AG04449 (cell line): ENCODE measurements around the gene RADIL.

ENCODE experiments used
- CTCF ChIA-PET: fragments of 350-600 bp; formaldehyde crosslinking; extraction: SDS; loops from one replicate; lab custom pipeline; 2021; ENCODE audit warnings: antibody characterized with exemption; lab: Yijun Ruan, JAX
- POLR2A ChIA-PET: fragments of 400-600, 350-600 bp; formaldehyde crosslinking; extraction: SDS; loops from one replicate; lab custom pipeline; 2020; ENCODE audit warnings: antibody characterized with exemption, inconsistent platforms; lab: Yijun Ruan, JAX
- DNase-seq: peaks from one replicate; pipeline ENCODE4 v3.0.0-alpha.2; 2010; ENCODE audit warnings: low read depth, low spot score
- H3K4me3 ChIP-seq: 2 replicates; pipeline ENCODE4 v1.5.1; 2011; ENCODE audit warnings: low read depth, mild to moderate bottlenecking, control low read depth, low read length
- CTCF ChIP-seq: IDR thresholded peaks from one replicate; pipeline ENCODE4 v1.5.1; 2011; ENCODE audit warnings: mild to moderate bottlenecking, moderate library complexity, low read length, control low read depth, inconsistent platforms; ENCODE audit not compliant: insufficient read depth; ENCODE audit errors: missing control alignments

Gene RADIL

GRCh38 chr7:4850262-4850795 is 33.2 kb downstream of the RADIL start:
- ChIA-PET CTCF (interaction anchor here (1.0 to 2.0 kb wide), 2 partner anchors 19 to 33 kb away, joined by 3 to 6 read pairs; partner anchors contain the start of gene RADIL), POLR2A (no interaction called here)
- no peak for DNase-seq
- H3K4me3 ChIP-seq, result no peak overlapping the region
- no peak for TF ChIP-seq CTCF

DNA sequence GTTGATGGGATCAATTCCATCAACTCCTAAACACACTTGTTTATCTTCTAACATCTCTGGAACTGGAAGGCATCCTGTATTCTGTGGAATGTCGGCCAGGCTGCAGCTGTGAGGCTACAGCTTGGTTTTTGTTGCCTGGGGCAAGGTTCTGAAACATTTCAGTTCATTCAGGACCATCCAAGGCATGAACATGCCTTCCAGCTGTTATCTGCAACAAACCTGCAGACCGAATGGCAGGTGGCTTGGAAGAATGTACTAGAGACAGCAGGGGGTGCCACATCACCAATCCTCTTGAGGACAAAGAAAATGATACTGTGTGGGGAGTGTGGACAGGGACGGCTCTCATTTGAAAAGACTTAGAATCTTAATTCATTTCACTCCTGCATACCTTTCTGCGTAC is 34.1 kb downstream of the RADIL start:
- DNase-seq, result no peak
- no peak for TF ChIP-seq CTCF
- POLR2A ChIA-PET, result no interaction called here
- CTCF ChIA-PET, result interaction anchor here (1.5 to 2.0 kb wide), 3 partner anchors 21 to 57 kb away, joined by 3 to 7 read pairs (median 6); partner anchors contain the start of gene RADIL
- no peak overlapping the region for H3K4me3 ChIP-seq

- no peak overlapping the region for H3K4me3 ChIP-seq
- TF ChIP-seq CTCF, result peak; percentile 6
- POLR2A ChIA-PET, result no interaction called here
- CTCF ChIA-PET, result no interaction called here
- DNase-seq, result no peak
Observed at GRCh38 chr7:4845740-4846142, 37.8 kb downstream of the RADIL start.

DNA sequence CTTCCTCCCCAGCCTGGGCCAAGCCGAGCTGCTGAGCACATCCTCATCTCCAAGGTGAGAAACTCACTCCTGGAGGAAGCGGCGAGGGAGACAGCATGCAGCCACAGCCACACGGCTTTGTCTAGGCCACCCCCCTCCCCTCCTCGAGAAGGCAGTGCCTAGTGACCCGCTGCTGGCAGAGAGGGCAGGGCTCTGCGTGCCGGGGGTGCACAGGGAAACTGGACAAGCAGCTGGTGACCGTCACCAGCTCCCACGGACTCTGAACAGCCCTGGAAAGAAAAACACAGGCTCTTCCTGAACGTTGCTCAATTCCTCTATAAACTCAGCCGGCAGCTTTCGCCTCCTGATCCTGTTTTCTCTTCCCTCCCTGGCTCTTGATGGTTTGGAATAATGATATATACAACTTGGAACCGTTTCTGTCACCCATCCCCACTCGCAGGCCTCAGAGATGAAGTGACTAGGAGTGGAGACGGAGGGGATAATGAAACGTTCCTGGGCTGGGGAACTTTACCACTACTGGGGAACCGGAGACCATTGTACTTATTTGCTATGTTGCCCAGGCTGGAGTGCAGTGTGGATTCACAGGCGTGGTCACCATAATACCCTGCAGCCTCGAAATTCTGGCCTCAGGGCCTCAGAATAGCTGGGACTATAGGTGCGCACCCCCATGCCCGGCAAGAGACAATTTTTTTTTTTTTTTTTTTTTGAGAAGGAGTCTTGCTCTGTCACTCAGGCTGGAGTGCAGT is 41.0 kb downstream of the RADIL start:
- no peak for TF ChIP-seq CTCF
- CTCF ChIA-PET, result interaction anchor here (1.3 kb wide), 1 partner anchor 12 kb away, joined by 7 read pairs; no protein-coding TSS in a partner anchor
- no peak for DNase-seq
- H3K4me3 ChIP-seq, result no peak overlapping the region
- POLR2A ChIA-PET, result no interaction called here

DNA sequence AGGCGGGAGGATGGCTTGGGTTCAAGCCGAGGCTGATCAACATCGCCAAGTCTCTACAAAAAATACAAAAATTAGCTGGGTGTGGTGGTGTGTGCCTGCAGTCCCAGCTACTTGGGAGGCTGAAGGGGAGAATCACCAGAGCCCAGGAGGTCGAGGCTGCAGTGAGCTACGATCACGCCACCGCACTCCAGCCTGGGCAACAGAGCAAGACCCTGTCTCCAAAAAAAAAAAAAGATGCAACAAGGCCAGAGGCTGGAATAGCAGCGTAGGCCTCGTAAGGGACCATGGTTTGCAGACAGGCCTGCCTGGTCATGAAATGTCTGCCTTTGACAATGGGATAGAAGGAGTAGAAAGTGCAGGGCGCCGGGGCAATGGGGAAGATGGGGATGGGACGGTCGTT is 41.7 kb downstream of the RADIL start:
- CTCF ChIA-PET, result interaction anchor here (1.3 kb wide), 1 partner anchor 12 kb away, joined by 7 read pairs; no protein-coding TSS in a partner anchor

More for the DNA sequence above, 41.7 kb downstream of the RADIL start:
- DNase-seq, result no peak
- no peak overlapping the region for H3K4me3 ChIP-seq
- POLR2A ChIA-PET, result no interaction called here
- no peak for TF ChIP-seq CTCF
